ENCODE measurements around the gene FKBP8.

FKBP8 gene

DNA sequence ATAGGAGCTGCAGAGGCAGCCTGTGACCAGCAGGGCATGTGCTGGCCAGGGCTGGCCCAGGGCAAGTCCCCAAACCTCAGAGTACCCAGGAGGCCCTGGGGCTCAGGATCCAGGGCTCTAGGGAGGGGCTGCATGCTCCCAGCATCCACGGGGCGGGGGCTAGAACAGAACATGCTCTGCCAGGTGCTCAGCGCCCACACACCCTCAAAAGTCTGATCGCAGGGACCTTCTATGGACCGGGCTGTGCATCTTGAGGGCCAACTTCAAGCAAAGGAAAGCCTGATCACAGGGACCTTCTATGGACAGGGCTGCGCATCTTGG lies 55.0 kb downstream of the FKBP8 start:
- Histone ChIP-seq H2AFZ (ENCODE audit: low read depth, low read length) (no peak overlapping the region), H3K27me3 (ENCODE audit: insufficient read depth, low read length) (no peaks in the 10 kb centered on the region), H3K36me3 (ENCODE audit: insufficient read depth, low read length) (no peaks in the 10 kb centered on the region), H3K4me1 (ENCODE audit: insufficient read depth, low read length) (peaks cover 7% of the 10 kb centered on the region), H3K9me3 (ENCODE audit: low read length) (no peaks in the 10 kb centered on the region), H3K4me3 (ENCODE audit: low read length) (no peak overlapping the region)

DNA sequence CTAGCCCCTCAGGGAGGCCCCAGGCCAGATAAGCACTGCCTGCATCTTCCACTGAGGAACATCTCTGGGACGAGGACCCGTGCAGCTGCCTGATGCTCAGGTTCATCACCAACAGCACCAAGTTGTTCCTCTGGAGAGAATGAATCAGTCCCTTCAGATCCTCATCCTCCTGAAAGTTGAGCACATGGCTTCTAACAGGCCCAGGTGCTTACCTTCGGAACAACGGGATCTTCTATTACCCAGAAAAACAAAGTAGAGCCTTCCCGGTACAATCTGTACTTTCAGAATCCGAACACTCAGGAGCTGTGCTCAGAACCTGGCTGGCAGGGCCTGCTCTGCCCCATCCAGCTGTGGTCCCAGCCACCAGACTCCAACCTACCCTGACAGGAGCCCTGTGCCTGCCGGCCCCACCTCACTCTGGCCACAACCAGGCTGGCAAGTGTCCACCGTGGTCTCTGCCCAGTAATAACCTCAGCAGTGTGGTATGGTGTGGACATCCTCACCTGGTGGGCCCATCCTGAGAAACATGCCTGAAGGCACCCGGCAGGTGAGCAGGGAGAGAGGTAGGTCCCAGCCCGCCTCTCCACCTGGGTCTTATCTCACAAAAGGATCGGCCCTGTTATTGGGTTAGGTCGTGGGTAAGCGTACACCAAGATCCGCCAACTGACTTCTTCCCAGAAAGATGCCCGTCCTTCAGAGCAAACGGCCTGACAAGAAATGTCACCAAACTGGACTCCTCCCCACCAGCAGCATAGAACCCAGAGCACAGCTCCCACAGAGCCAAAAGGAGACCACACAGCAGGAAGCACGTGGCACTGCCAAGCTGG lies 55.6 kb downstream of the FKBP8 start:
- Histone ChIP-seq H3K27me3 (ENCODE audit: insufficient read depth, low read length) (no peaks in the 10 kb centered on the region), H2AFZ (ENCODE audit: low read depth, low read length) (no peak overlapping the region), H3K4me1 (ENCODE audit: insufficient read depth, low read length) (peaks cover 4% of the 10 kb centered on the region), H3K4me3 (ENCODE audit: low read length) (no peak overlapping the region), H3K36me3 (ENCODE audit: insufficient read depth, low read length) (no peaks in the 10 kb centered on the region), H3K9me3 (ENCODE audit: low read length) (no peaks in the 10 kb centered on the region)

DNA sequence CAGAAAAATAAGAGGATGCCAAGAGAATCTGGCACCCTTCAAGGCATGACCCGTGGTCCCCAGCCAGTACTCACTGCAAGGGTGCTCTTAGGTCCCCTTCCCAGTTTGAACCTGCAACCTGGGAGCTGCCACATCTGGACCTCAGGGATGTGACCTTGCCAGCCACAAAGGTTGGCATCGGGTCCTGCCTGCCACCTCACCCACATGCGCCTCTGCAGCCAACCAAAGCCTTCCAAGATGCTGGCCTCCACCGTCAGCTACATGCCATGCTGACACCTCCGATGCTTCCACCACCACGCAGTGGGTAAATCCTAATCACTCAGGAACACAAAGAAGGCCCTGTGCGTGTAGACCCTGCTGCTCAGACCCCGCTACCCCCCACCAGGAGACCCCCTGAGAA lies 56.6 kb downstream of the FKBP8 start:
- Histone ChIP-seq H3K27me3 (ENCODE audit: insufficient read depth, low read length) (no peaks in the 10 kb centered on the region), H2AFZ (ENCODE audit: low read depth, low read length) (no peak overlapping the region), H3K4me1 (ENCODE audit: insufficient read depth, low read length) (peaks cover 4% of the 10 kb centered on the region), H3K4me3 (ENCODE audit: low read length) (no peak overlapping the region), H3K9me3 (ENCODE audit: low read length) (peaks cover 2% of the 10 kb centered on the region), H3K36me3 (ENCODE audit: insufficient read depth, low read length) (no peaks in the 10 kb centered on the region)

GRCh38 chr19:18484992-18485391 lies 58.4 kb downstream of the FKBP8 start:
- H3K4me3 ChIP-seq (ENCODE audit: low read length): no peak overlapping the region
- no peak overlapping the region for H2AFZ ChIP-seq (ENCODE audit: low read depth, low read length)
- H3K36me3 ChIP-seq (ENCODE audit: insufficient read depth, low read length): no peaks in the 10 kb centered on the region
- no peaks in the 10 kb centered on the region for H3K27me3 ChIP-seq (ENCODE audit: insufficient read depth, low read length)
- H3K4me1 ChIP-seq (ENCODE audit: insufficient read depth, low read length): no peaks in the 10 kb centered on the region
- peaks cover 6% of the 10 kb centered on the region for H3K9me3 ChIP-seq (ENCODE audit: low read length)

DNA sequence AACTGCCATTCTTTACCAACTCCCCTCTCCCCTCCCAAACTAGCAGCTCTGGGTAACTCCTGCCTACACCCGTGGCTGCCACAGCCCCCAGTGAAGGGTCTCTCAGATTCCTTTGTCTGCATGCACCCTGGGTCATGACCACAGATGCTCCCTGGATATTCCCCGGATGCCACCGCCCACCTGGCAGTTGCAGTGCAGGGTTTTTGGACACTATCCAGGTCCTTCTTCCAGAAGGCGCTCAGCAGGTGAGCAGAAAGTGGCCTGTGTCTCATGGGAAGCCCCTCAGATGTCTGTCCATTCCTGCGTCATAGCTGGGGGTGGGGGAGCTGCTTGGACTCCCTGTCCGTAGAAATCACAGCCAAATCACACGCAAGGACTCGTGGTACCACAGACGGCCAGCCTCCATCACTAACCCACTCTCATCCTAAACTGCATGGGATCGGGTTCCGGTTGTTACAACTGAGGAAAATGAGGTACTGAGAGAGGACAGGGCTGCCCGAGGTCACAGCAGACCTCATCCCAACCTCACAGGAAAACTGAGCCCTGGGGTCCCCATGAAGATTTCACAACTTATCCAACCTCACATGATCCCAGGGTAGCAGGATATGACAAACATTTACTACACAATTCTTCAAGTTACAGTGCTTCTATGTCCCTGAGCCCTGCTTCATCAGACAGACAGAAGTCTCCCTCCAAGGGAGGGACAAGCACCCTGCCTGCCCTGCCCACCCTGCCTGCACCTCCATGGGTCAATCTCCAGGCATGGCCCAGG lies 60.1 kb downstream of the FKBP8 start:
- no peak overlapping the region for H2AFZ ChIP-seq (ENCODE audit: low read depth, low read length)
- no peaks in the 10 kb centered on the region for H3K36me3 ChIP-seq (ENCODE audit: insufficient read depth, low read length)
- H3K4me1 ChIP-seq (ENCODE audit: insufficient read depth, low read length): no peaks in the 10 kb centered on the region
- H3K27me3 ChIP-seq (ENCODE audit: insufficient read depth, low read length): no peaks in the 10 kb centered on the region
- H3K9me3 ChIP-seq (ENCODE audit: low read length): peaks cover 6% of the 10 kb centered on the region
- H3K4me3 ChIP-seq (ENCODE audit: low read length): no peak overlapping the region

All from neuron (in vitro differentiated cells).